Endothelial cell (in vitro differentiated cells): ENCODE measurements around the gene TTC38. TPM values are rescaled to one million over a fixed set of nuclear protein-coding genes. Genes with fewer than 3 reads are reported as not detected.

Experiments used
- DNase-seq: peaks from one replicate; pipeline ENCODE4 v3.0.0; 2021; ENCODE audit warnings: low spot score
- H3K27ac Mint-ChIP-seq: one replicate; pipeline ENCODE4 v1.8.0; 2021; ENCODE audit warnings: mixed read lengths, inconsistent platforms; ENCODE audit not compliant: unreplicated experiment
- H3K27me3 Mint-ChIP-seq: one replicate; pipeline ENCODE4 v1.8.0; 2021; ENCODE audit warnings: mild to moderate bottlenecking, moderate library complexity, mixed read lengths, inconsistent platforms; ENCODE audit not compliant: unreplicated experiment
- H3K36me3 Mint-ChIP-seq: one replicate; pipeline ENCODE4 v1.8.0; 2021; ENCODE audit warnings: mild to moderate bottlenecking, low read depth, mixed read lengths, inconsistent platforms; ENCODE audit not compliant: unreplicated experiment
- H3K4me1 Mint-ChIP-seq: one replicate; pipeline ENCODE4 v1.8.0; 2021; ENCODE audit warnings: mild to moderate bottlenecking, mixed read lengths, inconsistent platforms; ENCODE audit not compliant: unreplicated experiment
- H3K4me3 Mint-ChIP-seq: one replicate; pipeline ENCODE4 v1.8.0; 2021; ENCODE audit warnings: mild to moderate bottlenecking, mixed read lengths, inconsistent platforms; ENCODE audit not compliant: unreplicated experiment
- H3K9me3 Mint-ChIP-seq: one replicate; pipeline ENCODE4 v1.8.0; 2021; ENCODE audit warnings: mixed read lengths, inconsistent platforms; ENCODE audit not compliant: unreplicated experiment
- CTCF ChIP-seq: fragments of 200-600 bp; sonication (generic); IDR thresholded peaks from one replicate; pipeline ENCODE4 v1.5.0; 2021; ENCODE audit warnings: antibody characterized with exemption; ENCODE audit not compliant: unreplicated experiment
- total RNA-seq: library from RNA; stranded (reverse); fragmentation: NEBNext Ultra II Directional; extraction: Animal tissue kit (Norgen Biotek cat#: 25700); gene quantifications from one replicate; pipeline ENCODE4 v1.2.1, GENCODE V29; 2021; ENCODE audit not compliant: unreplicated experiment

The TTC38 gene
- total RNA-seq, 1 donor from 2014 or later: 24.6 TPM

DNA sequence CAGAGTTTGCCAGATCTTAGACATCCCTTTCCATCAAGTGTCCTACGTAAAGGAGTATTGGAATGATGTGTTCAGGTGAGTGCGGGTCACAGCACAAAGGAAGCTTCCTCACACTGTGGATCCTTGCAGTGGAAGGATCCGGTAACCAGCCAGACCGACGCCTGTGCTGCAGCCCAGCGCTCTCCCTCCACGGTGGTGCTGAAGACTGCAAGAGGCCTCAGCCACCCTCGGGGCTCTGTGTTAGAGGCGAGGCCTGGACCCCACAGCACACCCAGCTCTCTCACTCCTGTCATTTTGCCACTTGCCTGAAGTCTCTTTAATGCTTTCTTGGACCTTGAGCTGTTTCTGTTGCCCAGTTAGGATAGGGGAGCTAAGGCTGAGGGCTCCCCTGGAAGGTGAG lies 70.1 kb downstream of the TTC38 start:
- H3K36me3 Mint-ChIP-seq: peaks cover 29% of the 10 kb centered on the region
- DNase-seq: no peak
- no peaks in the 10 kb centered on the region for H3K9me3 Mint-ChIP-seq
- H3K27me3 Mint-ChIP-seq: peaks cover 1% of the 10 kb centered on the region
- TF ChIP-seq CTCF: no peak
- H3K4me3 Mint-ChIP-seq: no peak overlapping the region
- no peak overlapping the region for H3K27ac Mint-ChIP-seq
- peaks cover 12% of the 10 kb centered on the region for H3K4me1 Mint-ChIP-seq

DNA sequence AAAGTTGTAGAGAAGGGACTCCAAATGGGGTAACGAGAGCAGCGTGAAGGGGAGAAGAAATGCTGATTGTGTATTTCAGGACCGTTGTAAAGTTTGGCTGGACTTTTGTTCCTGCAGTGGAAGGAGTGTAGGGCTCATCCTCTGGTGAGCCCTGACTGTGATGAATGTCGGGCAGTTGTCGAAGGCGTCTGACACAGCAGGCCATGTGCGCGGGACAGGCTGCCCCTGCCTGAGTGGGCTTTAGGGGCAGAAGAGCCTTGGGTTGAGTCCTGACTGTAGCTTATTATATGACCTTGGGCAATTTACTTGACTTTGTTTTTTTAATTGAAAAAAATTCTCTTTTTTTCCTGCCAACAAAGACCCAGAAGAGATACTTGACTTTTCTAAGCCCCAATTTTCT lies 70.8 kb downstream of the TTC38 start:
- H3K4me1 Mint-ChIP-seq: peaks cover 12% of the 10 kb centered on the region
- H3K36me3 Mint-ChIP-seq: peaks cover 31% of the 10 kb centered on the region
- peak overlapping the region; percentile 21 for H3K4me3 Mint-ChIP-seq
- peaks cover 1% of the 10 kb centered on the region for H3K27me3 Mint-ChIP-seq
- H3K27ac Mint-ChIP-seq: no peak overlapping the region
- H3K9me3 Mint-ChIP-seq: no peaks in the 10 kb centered on the region
- no peak for TF ChIP-seq CTCF
- DNase-seq: no peak

- Mint-ChIP-seq H3K27ac (no peak overlapping the region), H3K36me3 (peaks cover 38% of the 10 kb centered on the region), H3K4me3 (no peak overlapping the region), H3K4me1 (peaks cover 12% of the 10 kb centered on the region), H3K27me3 (peaks cover 1% of the 10 kb centered on the region), H3K9me3 (no peaks in the 10 kb centered on the region)
- no peak for DNase-seq
- no peak for TF ChIP-seq CTCF
Measured at GRCh38 chr22:46339956-46340355, 72.1 kb downstream of the TTC38 start.

GRCh38 chr22:46340676-46341075 lies 72.9 kb downstream of the TTC38 start:
- H3K9me3 Mint-ChIP-seq: no peaks in the 10 kb centered on the region
- H3K27me3 Mint-ChIP-seq: peaks cover 1% of the 10 kb centered on the region
- H3K27ac Mint-ChIP-seq: no peak overlapping the region
- no peak overlapping the region for H3K4me3 Mint-ChIP-seq
- H3K36me3 Mint-ChIP-seq: peaks cover 38% of the 10 kb centered on the region
- peaks cover 9% of the 10 kb centered on the region for H3K4me1 Mint-ChIP-seq
- no peak for TF ChIP-seq CTCF
- DNase-seq: no peak

Other genes starting within 250 kb of the TTC38 start
- 12.6 TPM for gene PPARA, start 117.5 kb upstream of the TTC38 start, total RNA-seq
- gene CDPF1, start 17.7 kb upstream of the TTC38 start, total RNA-seq: 8.5 TPM
- not detected for gene PKDREJ, start 4.7 kb upstream of the TTC38 start, total RNA-seq
- gene GTSE1, start 28.9 kb downstream of the TTC38 start, total RNA-seq: 8.2 TPM
- gene TRMU, start 67.7 kb downstream of the TTC38 start, total RNA-seq: 41.5 TPM